GM19193 (cell line): ENCODE measurements around the gene CTRB1.

Experiments used
- POLR2A ChIP-seq: IDR thresholded peaks from 4 replicates; pipeline ENCODE4 v1.6.1; 2011; ENCODE audit not compliant: insufficient read depth, insufficient read length; ENCODE audit errors: extremely low read depth

The CTRB1 gene

GRCh38 chr16:75196836-75197235 lies 22.0 kb upstream of the CTRB1 start:
- TF ChIP-seq POLR2A, result no peak

GRCh38 chr16:75197522-75198134 lies 21.2 kb upstream of the CTRB1 start:
- TF ChIP-seq POLR2A, result no peak

GRCh38 chr16:75198135-75198600 lies 20.6 kb upstream of the CTRB1 start:
- TF ChIP-seq POLR2A, result no peak

GRCh38 chr16:75202069-75202590 lies 16.7 kb upstream of the CTRB1 start:
- no peak for TF ChIP-seq POLR2A

GRCh38 chr16:75203096-75203495 lies 15.7 kb upstream of the CTRB1 start:
- TF ChIP-seq POLR2A, result no peak

GRCh38 chr16:75203667-75204409 lies 14.9 kb upstream of the CTRB1 start:
- no peak for TF ChIP-seq POLR2A

GRCh38 chr16:75204410-75204758 lies 14.4 kb upstream of the CTRB1 start:
- no peak for TF ChIP-seq POLR2A

- TF ChIP-seq POLR2A, result no peak
Measured at GRCh38 chr16:75206749-75207451, 11.9 kb upstream of the CTRB1 start, which contains the start of gene CTRB2. TSS of gene CTRB2 (minus strand) at chr16:75207161. CDS start at chr16:75207141, 20 bp downstream.

- TF ChIP-seq POLR2A, result no peak
Measured at GRCh38 chr16:75207831-75208230, 11.0 kb upstream of the CTRB1 start.

- TF ChIP-seq POLR2A, result no peak
Measured at GRCh38 chr16:75208242-75208825, 10.5 kb upstream of the CTRB1 start.

GRCh38 chr16:75208861-75209505 lies 9.8 kb upstream of the CTRB1 start:
- no peak for TF ChIP-seq POLR2A

GRCh38 chr16:75209944-75210343 lies 8.8 kb upstream of the CTRB1 start:
- no peak for TF ChIP-seq POLR2A

- TF ChIP-seq POLR2A, result no peak
Measured at GRCh38 chr16:75216127-75216526, 2.7 kb upstream of the CTRB1 start.

GRCh38 chr16:75216576-75216975 lies 2.2 kb upstream of the CTRB1 start:
- TF ChIP-seq POLR2A, result no peak

GRCh38 chr16:75217389-75217851 lies 1.4 kb upstream of the CTRB1 start:
- no peak for TF ChIP-seq POLR2A

- TF ChIP-seq POLR2A, result no peak
Measured at GRCh38 chr16:75219088-75219487, 300 bp downstream of the CTRB1 start.
